Vagina (tissue), 2 donors: ENCODE data around the gene SUN5. TPM values are rescaled to one million over a fixed set of nuclear protein-coding genes. Genes with fewer than 3 reads are reported as not detected.

Source experiments
- DNase-seq, 2 donors: peaks; one replicate each; pipeline ENCODE4 v3.0.0-alpha.2; 2017; ENCODE audit errors: extremely low spot score in 2 of 2
- H3K27ac ChIP-seq: fragments of 200-600 bp; sonication (generic); one replicate; pipeline ENCODE4 v1.5.1; 2019
- H3K27me3 ChIP-seq: fragments of 200-600 bp; sonication (generic); one replicate; pipeline ENCODE4 v1.5.1; 2019
- H3K36me3 ChIP-seq, 2 donors: fragments of 200-600 bp; sonication (generic); one replicate each; pipeline ENCODE4 v1.5.1; 2017 to 2019
- H3K4me1 ChIP-seq: fragments of 200-600 bp; sonication (generic); one replicate; pipeline ENCODE4 v1.5.1; 2019
- H3K4me3 ChIP-seq, 2 donors: fragments of 200-600 bp; sonication (generic); 1 replicate in 1 of 2; 2 replicates in 1 of 2; pipeline ENCODE4 v1.5.1; 2016 to 2019
- H3K9me3 ChIP-seq: fragments of 200-600 bp; sonication (generic); one replicate; pipeline ENCODE4 v1.5.1; 2019
- CTCF ChIP-seq, 3 experiments: fragments of 450-650 bp in 2 of 3; fragments of 200-600 bp in 1 of 3; sonication (generic) in 1 of 3; IDR thresholded peaks; one replicate each; pipeline ENCODE4 v1.5.1; 2017 to 2019; ENCODE audit warnings: antibody characterized with exemption in 3 of 3, mild to moderate bottlenecking in 2 of 3, moderate library complexity in 2 of 3
- POLR2A ChIP-seq, 2 donors: fragments of 450-650 bp; IDR thresholded peaks; one replicate each; pipeline ENCODE4 v1.6.1; 2017; ENCODE audit warnings: antibody characterized with exemption in 2 of 2, mild to moderate bottlenecking in 2 of 2, moderate library complexity in 2 of 2
- POLR2AphosphoS5 ChIP-seq, 2 donors: sonication (generic); formaldehyde crosslinking; IDR thresholded peaks; one replicate each; pipeline ENCODE4 v1.9.0; 2017; ENCODE audit warnings: antibody characterized with exemption in 2 of 2, mild to moderate bottlenecking in 2 of 2, low read depth in 1 of 2; ENCODE audit not compliant: insufficient read depth in 1 of 2
- intact Hi-C: fragments of 100-400 bp; cut with DNase I; formaldehyde crosslinking; loops from one replicate; pipeline ENCODE4 v1.15.1; 2023
- total RNA-seq: library from RNA; depleted of rRNA; stranded (reverse); fragments of >200 nt; gene quantifications from one replicate; pipeline ENCODE4 v1.2.3, GENCODE V29; 2016

Gene SUN5
- total RNA-seq, 1 donor from 2014 or later, result not detected

GRCh38 chr20:32983459-32984112 is 20.6 kb downstream of the SUN5 start:
- no peaks in the 10 kb centered on the region for H3K4me1 ChIP-seq
- H3K4me3 ChIP-seq, result no peak overlapping the region
- intact Hi-C loops, result no loop called here
- no peak overlapping the region for H3K27ac ChIP-seq
- H3K36me3 ChIP-seq, result no peaks in the 10 kb centered on the region
- TF ChIP-seq CTCF (IDR thresholded peaks at IDR 0.05) (no peak), POLR2AphosphoS5 (IDR thresholded peaks at IDR 0.05; ENCODE audit: insufficient read depth in 1 of 2, low read depth in 1 of 2) (no peak), POLR2A (IDR thresholded peaks at IDR 0.05) (no peak)
- no peak for DNase-seq
- H3K27me3 ChIP-seq, result no peaks in the 10 kb centered on the region
- H3K9me3 ChIP-seq, result no peaks in the 10 kb centered on the region

GRCh38 chr20:32982617-32983458 is 21.4 kb downstream of the SUN5 start:
- Histone ChIP-seq H3K4me1 (no peaks in the 10 kb centered on the region), H3K36me3 (no peaks in the 10 kb centered on the region), H3K27me3 (no peaks in the 10 kb centered on the region), H3K27ac (no peak overlapping the region), H3K9me3 (no peaks in the 10 kb centered on the region), H3K4me3 (no peak overlapping the region)
- intact Hi-C loops, result no loop called here
- no peak for DNase-seq
- TF ChIP-seq POLR2AphosphoS5 (IDR thresholded peaks at IDR 0.05; ENCODE audit: insufficient read depth in 1 of 2, low read depth in 1 of 2), result no peak
- no peak for TF ChIP-seq CTCF (IDR thresholded peaks at IDR 0.05)
- TF ChIP-seq POLR2A (IDR thresholded peaks at IDR 0.05), result no peak

- H3K27ac ChIP-seq, result no peak overlapping the region
- intact Hi-C loops, result no loop called here
- H3K4me1 ChIP-seq, result no peaks in the 10 kb centered on the region
- H3K9me3 ChIP-seq, result no peaks in the 10 kb centered on the region
- TF ChIP-seq POLR2A (IDR thresholded peaks at IDR 0.05) (no peak), CTCF (IDR thresholded peaks at IDR 0.05) (no peak), POLR2AphosphoS5 (IDR thresholded peaks at IDR 0.05; ENCODE audit: insufficient read depth in 1 of 2, low read depth in 1 of 2) (no peak)
- no peaks in the 10 kb centered on the region for H3K36me3 ChIP-seq
- no peaks in the 10 kb centered on the region for H3K27me3 ChIP-seq
- H3K4me3 ChIP-seq, result no peak overlapping the region
- no peak for DNase-seq
Measured at GRCh38 chr20:32980990-32981389, 23.2 kb downstream of the SUN5 start.

- intact Hi-C loops, result no loop called here
Measured at GRCh38 chr20:32980131-32980941, 23.9 kb downstream of the SUN5 start.

More at GRCh38 chr20:32980131-32980941, 23.9 kb downstream of the SUN5 start:
- H3K27me3 ChIP-seq, result no peaks in the 10 kb centered on the region
- DNase-seq, result no peak
- no peaks in the 10 kb centered on the region for H3K9me3 ChIP-seq
- no peak overlapping the region for H3K4me3 ChIP-seq
- no peaks in the 10 kb centered on the region for H3K36me3 ChIP-seq
- H3K4me1 ChIP-seq, result no peaks in the 10 kb centered on the region
- no peak overlapping the region for H3K27ac ChIP-seq
- no peak for TF ChIP-seq POLR2AphosphoS5 (IDR thresholded peaks at IDR 0.05; ENCODE audit: insufficient read depth in 1 of 2, low read depth in 1 of 2)
- TF ChIP-seq CTCF (IDR thresholded peaks at IDR 0.05), result no peak
- no peak for TF ChIP-seq POLR2A (IDR thresholded peaks at IDR 0.05)
